ENCODE data around the gene ZMIZ1.

GRCh38 chr10:79026341-79026761 is 42.4 kb upstream of the ZMIZ1 start:
- TF ChIP-seq TAF1 (IDR thresholded peaks at IDR 0.05; ENCODE audit: borderline replicate concordance, insufficient read depth, low read length) (no peak), POLR2AphosphoS5 (IDR thresholded peaks at IDR 0.05; ENCODE audit: low read depth, low read length) (no peak)
